HG02678 (cell line): ENCODE measurements around the gene CCDC14.

Experiments
- ATAC-seq: cut with Tn5 transposase; IDR thresholded peaks from one replicate; pipeline ENCODE4 v1.9.1; 2021; ENCODE audit warnings: mild to moderate bottlenecking, moderate library complexity; ENCODE audit not compliant: unreplicated experiment

The CCDC14 gene

GRCh38 chr3:123864706-123865105 lies 96.3 kb downstream of the CCDC14 start:
- no peak for ATAC-seq
